GM23338 (cell line): ENCODE results near the gene COL9A1. TPM values are rescaled to one million over a fixed set of nuclear protein-coding genes. Genes with fewer than 3 reads are reported as not detected.
A peak's percentile ranks its signal among the peaks of the same experiment; 100 is the strongest.

Experiments
- ATAC-seq: fragments of 200-7000 bp; cut with Tn5 transposase; 3 replicates; pipeline ENCODE4 v1.9.1; 2020
- DNase-seq: peaks from one replicate; pipeline ENCODE4 v3.0.0-alpha.2; 2015; ENCODE audit warnings: low spot score
- H2AFZ ChIP-seq: fragments of 200-600 bp; sonication (generic); 2 replicates; pipeline ENCODE4 v1.8.0; 2016; ENCODE audit warnings: antibody characterized with exemption, mild to moderate bottlenecking, moderate library complexity
- H3F3A ChIP-seq: fragments of 200-600 bp; sonication (generic); replicated peaks from 2 replicates; pipeline ENCODE4 v1.8.0; 2017; ENCODE audit warnings: antibody characterized with exemption, mixed run types, low read depth
- H3K27ac ChIP-seq: fragments of 200-600 bp; sonication (generic); 2 replicates; pipeline ENCODE4 v1.6.1; 2016; ENCODE audit warnings: low read depth
- H3K27me3 ChIP-seq: fragments of 200-600 bp; sonication (generic); 2 replicates; pipeline ENCODE4 v1.8.0; 2016; ENCODE audit warnings: mild to moderate bottlenecking, mixed run types, moderate library complexity; ENCODE audit not compliant: insufficient read depth
- H3K36me3 ChIP-seq: fragments of 200-600 bp; sonication (generic); 2 replicates; pipeline ENCODE4 v1.8.0; 2016; ENCODE audit warnings: mild to moderate bottlenecking; ENCODE audit not compliant: insufficient read depth
- H3K4me1 ChIP-seq: fragments of 200-600 bp; sonication (generic); 2 replicates; pipeline ENCODE4 v1.8.0; 2016; ENCODE audit warnings: mild to moderate bottlenecking, moderate library complexity; ENCODE audit not compliant: insufficient read depth
- H3K4me2 ChIP-seq: fragments of 200-600 bp; sonication (generic); 2 replicates; pipeline ENCODE4 v1.7.1; 2017; ENCODE audit warnings: mixed run types
- H3K4me3 ChIP-seq: fragments of 200-600 bp; sonication (generic); 2 replicates; pipeline ENCODE4 v1.6.1; 2016; ENCODE audit warnings: mixed run types
- H3K79me2 ChIP-seq: fragments of 200-600 bp; sonication (generic); replicated peaks from 2 replicates; pipeline ENCODE4 v1.8.0; 2017; ENCODE audit warnings: mild to moderate bottlenecking; ENCODE audit not compliant: insufficient read depth
- H3K9me2 ChIP-seq: fragments of 200-600 bp; sonication (generic); 2 replicates; pipeline ENCODE4 v1.8.0; 2017; ENCODE audit not compliant: insufficient read depth
- H4K20me1 ChIP-seq: fragments of 200-600 bp; sonication (generic); replicated peaks from 2 replicates; pipeline ENCODE4 v1.8.0; 2017; ENCODE audit warnings: mild to moderate bottlenecking; ENCODE audit not compliant: insufficient read depth
- H3K27ac Mint-ChIP-seq: 2 replicates; pipeline ENCODE4 v1.8.0; 2020; ENCODE audit warnings: inconsistent platforms, mild to moderate bottlenecking, moderate library complexity, mixed read lengths
- H3K27me3 Mint-ChIP-seq: 3 replicates; pipeline ENCODE4 v1.8.0; 2022; ENCODE audit warnings: low read depth, mild to moderate bottlenecking, moderate library complexity, mixed read lengths, inconsistent platforms; ENCODE audit not compliant: insufficient read depth, poor library complexity
- H3K36me3 Mint-ChIP-seq: 3 replicates; pipeline ENCODE4 v1.8.0; 2021; ENCODE audit warnings: low read depth, mild to moderate bottlenecking, inconsistent platforms, moderate library complexity, mixed read lengths
- H3K4me1 Mint-ChIP-seq: 3 replicates; pipeline ENCODE4 v1.8.0; 2020; ENCODE audit warnings: mild to moderate bottlenecking, inconsistent platforms, mixed read lengths
- H3K4me3 Mint-ChIP-seq: 3 replicates; pipeline ENCODE4 v1.8.0; 2021; ENCODE audit warnings: moderate library complexity, mild to moderate bottlenecking, inconsistent platforms, mixed read lengths
- H3K9me3 Mint-ChIP-seq: 3 replicates; pipeline ENCODE4 v1.8.0; 2020; ENCODE audit warnings: moderate library complexity, mild to moderate bottlenecking, inconsistent platforms, mixed read lengths
- EZH2 ChIP-seq: fragments of 200-600 bp; sonication (generic); IDR thresholded peaks from one replicate; pipeline ENCODE4 v1.8.0; 2017; ENCODE audit warnings: antibody characterized with exemption, mild to moderate bottlenecking, low read depth; ENCODE audit not compliant: unreplicated experiment
- EZH2phosphoT487 ChIP-seq: fragments of 200-600 bp; sonication (generic); IDR thresholded peaks from one replicate; pipeline ENCODE4 v1.8.1; 2018; ENCODE audit warnings: antibody characterized with exemption; ENCODE audit not compliant: unreplicated experiment
- JUNB ChIP-seq: IDR thresholded peaks from one replicate; pipeline ENCODE4 v1.6.1; 2016; ENCODE audit warnings: antibody characterized with exemption; ENCODE audit not compliant: unreplicated experiment
- NANOG ChIP-seq: IDR thresholded peaks from 2 replicates; pipeline ENCODE4 v1.6.1; 2016; ENCODE audit warnings: antibody characterized with exemption, borderline replicate concordance
- POLR2AphosphoS5 ChIP-seq: IDR thresholded peaks from 2 replicates; pipeline ENCODE4 v1.6.1; 2016; ENCODE audit warnings: antibody characterized with exemption, low read depth
- STAT1 ChIP-seq: IDR thresholded peaks from one replicate; pipeline ENCODE4 v1.6.1; 2016; ENCODE audit warnings: antibody characterized with exemption; ENCODE audit not compliant: unreplicated experiment
- ZNF462 ChIP-seq: fragments of 250-450 bp; sonication (Bioruptor Pico); IDR thresholded peaks from 2 replicates; pipeline ENCODE4 v1.5.0; 2020; ENCODE audit warnings: mild to moderate bottlenecking, moderate library complexity
- polyA plus RNA-seq: library from polyadenylated mRNA; unstranded; fragments of >200 nt; fragmentation: Nextera tagmentation; extraction: Ambion mirVana; gene quantifications from 2 replicates; pipeline ENCODE4 v1.2.1, GENCODE V29; 2016
- total RNA-seq: library from RNA; depleted of rRNA; stranded (reverse); fragments of >200 nt; shearing (Covaris generic); gene quantifications from 2 replicates; pipeline ENCODE4 v1.2.3, GENCODE V29; 2014
- TF ChIP-seq, protein P1 (sequence below), 2 experiments: fragments of 200-600 bp in 1 of 2; sonication (generic) in 1 of 2; conservative IDR thresholded peaks; 2 replicates each; pipeline versions ENCODE4 v1.5.1 to v1.6.1; 2016 to 2017; ENCODE audit warnings: antibody characterized with exemption in 2 of 2, low read depth in 2 of 2, mild to moderate bottlenecking in 2 of 2, moderate library complexity in 1 of 2
- TF ChIP-seq, protein P2 (sequence below): IDR thresholded peaks from one replicate; pipeline ENCODE4 v1.6.1; 2018; ENCODE audit warnings: antibody characterized with exemption; ENCODE audit not compliant: unreplicated experiment

Gene COL9A1
- total and polyA plus RNA-seq, 2 experiments from 2014 or later, result 16.0 to 20.3 TPM

- no peak for TF ChIP-seq JUNB
These were observed 71.6 kb downstream of the COL9A1 start (continued) for GRCh38 chr6:70231311-70231710.

DNA sequence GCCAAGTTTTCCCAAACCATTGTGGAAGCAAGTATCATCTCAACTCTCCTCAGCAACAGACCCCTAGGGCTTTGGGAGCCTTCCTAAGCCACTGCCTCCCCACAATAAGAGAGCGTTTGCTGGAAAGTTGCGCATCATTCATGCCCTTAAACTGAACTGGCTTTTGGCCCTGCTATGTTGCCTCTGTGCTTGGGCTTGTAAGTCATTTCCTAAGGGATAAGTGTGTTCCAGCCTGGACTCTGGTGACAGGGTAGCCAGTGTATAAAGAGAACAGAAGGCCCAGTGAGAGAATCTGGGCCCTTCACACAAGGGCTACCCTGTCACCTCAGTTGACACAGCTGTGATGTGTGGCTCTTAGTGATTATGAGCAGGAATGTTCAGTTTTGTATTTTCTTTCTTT lies 77.8 kb downstream of the COL9A1 start:
- Mint-ChIP-seq H3K27ac (peak overlapping the region; percentile 84), H3K4me3 (no peak overlapping the region), H3K27me3 (peaks cover 2% of the 10 kb centered on the region), H3K36me3 (no peaks in the 10 kb centered on the region), H3K9me3 (no peaks in the 10 kb centered on the region; the same call in 2 of the 3 replicates), H3K4me1 (peaks cover 6% of the 10 kb centered on the region; the same call in 2 of the 3 replicates)
- Histone ChIP-seq H4K20me1 (no peaks in the 10 kb centered on the region), H3F3A (no peaks in the 10 kb centered on the region), H3K4me1 (no peaks in the 10 kb centered on the region; the same call in 1 of the 2 replicates), H3K9me2 (no peaks in the 10 kb centered on the region), H3K4me2 (no peak overlapping the region), H3K4me3 (no peak overlapping the region), H2AFZ (no peak overlapping the region), H3K27ac (no peak overlapping the region), H3K36me3 (no peaks in the 10 kb centered on the region), H3K79me2 (no peaks in the 10 kb centered on the region), H3K27me3 (no peaks in the 10 kb centered on the region)
- no peak for TF ChIP-seq STAT1
- no peak for TF ChIP-seq POLR2AphosphoS5
- no peak for TF ChIP-seq EZH2phosphoT487
- TF ChIP-seq NANOG, result no peak
- TF ChIP-seq EZH2, result no peak
- TF ChIP-seq, protein P1, sequence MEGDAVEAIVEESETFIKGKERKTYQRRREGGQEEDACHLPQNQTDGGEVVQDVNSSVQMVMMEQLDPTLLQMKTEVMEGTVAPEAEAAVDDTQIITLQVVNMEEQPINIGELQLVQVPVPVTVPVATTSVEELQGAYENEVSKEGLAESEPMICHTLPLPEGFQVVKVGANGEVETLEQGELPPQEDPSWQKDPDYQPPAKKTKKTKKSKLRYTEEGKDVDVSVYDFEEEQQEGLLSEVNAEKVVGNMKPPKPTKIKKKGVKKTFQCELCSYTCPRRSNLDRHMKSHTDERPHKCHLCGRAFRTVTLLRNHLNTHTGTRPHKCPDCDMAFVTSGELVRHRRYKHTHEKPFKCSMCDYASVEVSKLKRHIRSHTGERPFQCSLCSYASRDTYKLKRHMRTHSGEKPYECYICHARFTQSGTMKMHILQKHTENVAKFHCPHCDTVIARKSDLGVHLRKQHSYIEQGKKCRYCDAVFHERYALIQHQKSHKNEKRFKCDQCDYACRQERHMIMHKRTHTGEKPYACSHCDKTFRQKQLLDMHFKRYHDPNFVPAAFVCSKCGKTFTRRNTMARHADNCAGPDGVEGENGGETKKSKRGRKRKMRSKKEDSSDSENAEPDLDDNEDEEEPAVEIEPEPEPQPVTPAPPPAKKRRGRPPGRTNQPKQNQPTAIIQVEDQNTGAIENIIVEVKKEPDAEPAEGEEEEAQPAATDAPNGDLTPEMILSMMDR (conservative IDR thresholded peaks at IDR 0.05; ENCODE audit: low read depth in 2 of 2), result no peak
- no peak for TF ChIP-seq ZNF462 (CRISPR knock-in tag)
- TF ChIP-seq, protein P2, sequence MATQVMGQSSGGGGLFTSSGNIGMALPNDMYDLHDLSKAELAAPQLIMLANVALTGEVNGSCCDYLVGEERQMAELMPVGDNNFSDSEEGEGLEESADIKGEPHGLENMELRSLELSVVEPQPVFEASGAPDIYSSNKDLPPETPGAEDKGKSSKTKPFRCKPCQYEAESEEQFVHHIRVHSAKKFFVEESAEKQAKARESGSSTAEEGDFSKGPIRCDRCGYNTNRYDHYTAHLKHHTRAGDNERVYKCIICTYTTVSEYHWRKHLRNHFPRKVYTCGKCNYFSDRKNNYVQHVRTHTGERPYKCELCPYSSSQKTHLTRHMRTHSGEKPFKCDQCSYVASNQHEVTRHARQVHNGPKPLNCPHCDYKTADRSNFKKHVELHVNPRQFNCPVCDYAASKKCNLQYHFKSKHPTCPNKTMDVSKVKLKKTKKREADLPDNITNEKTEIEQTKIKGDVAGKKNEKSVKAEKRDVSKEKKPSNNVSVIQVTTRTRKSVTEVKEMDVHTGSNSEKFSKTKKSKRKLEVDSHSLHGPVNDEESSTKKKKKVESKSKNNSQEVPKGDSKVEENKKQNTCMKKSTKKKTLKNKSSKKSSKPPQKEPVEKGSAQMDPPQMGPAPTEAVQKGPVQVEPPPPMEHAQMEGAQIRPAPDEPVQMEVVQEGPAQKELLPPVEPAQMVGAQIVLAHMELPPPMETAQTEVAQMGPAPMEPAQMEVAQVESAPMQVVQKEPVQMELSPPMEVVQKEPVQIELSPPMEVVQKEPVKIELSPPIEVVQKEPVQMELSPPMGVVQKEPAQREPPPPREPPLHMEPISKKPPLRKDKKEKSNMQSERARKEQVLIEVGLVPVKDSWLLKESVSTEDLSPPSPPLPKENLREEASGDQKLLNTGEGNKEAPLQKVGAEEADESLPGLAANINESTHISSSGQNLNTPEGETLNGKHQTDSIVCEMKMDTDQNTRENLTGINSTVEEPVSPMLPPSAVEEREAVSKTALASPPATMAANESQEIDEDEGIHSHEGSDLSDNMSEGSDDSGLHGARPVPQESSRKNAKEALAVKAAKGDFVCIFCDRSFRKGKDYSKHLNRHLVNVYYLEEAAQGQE, result no peak
- ATAC-seq, result no peak
- no peak for DNase-seq
